ENCODE results near the gene MC2R.

DNA sequence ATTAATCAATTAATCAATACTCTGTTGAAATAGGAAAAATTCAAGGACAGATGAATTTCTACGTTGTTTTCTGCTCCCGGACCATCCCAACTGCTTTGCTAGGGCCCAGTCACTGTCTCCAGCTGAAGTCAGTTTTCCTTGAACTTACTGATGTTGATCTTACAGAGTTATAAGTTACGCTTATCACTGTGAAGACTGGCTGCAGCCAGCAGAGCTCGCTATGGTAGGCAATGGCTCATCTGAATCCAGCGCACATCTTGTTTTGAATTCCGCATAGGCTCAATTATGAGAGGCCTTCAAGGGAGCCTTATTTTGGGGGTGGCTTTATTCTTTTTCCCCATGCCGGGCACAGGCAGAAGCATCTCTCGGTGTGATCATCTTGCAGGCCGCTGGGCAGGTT lies 2.7 kb downstream of the MC2R start:
- TF ChIP-seq CHD4 (IDR thresholded peaks at IDR 0.05) (no peak), POLR2A (IDR thresholded peaks at IDR 0.05; ENCODE audit: low read depth, low read length) (no peak), ELK1 (IDR thresholded peaks at IDR 0.05; ENCODE audit: low read depth, low read length) (no peak), ETV6 (conservative IDR thresholded peaks at IDR 0.05 in 1 of 2, IDR thresholded peaks at IDR 0.05 in 1 of 2; ENCODE audit: borderline replicate concordance in 1 of 2, low read depth in 1 of 2) (no peak), JUND (IDR thresholded peaks at IDR 0.05; ENCODE audit: low read depth, low read length) (no peak), ZNF687 (IDR thresholded peaks at IDR 0.05) (no peak), SIN3A (IDR thresholded peaks at IDR 0.05; ENCODE audit: low read depth, low read length) (no peak), RAD21 (IDR thresholded peaks at IDR 0.05; ENCODE audit: insufficient read depth, low read depth, low read length) (no peak), CEBPB (IDR thresholded peaks at IDR 0.05; ENCODE audit: borderline replicate concordance in 1 of 2, low read depth in 2 of 2, low read length in 2 of 2) (no peak)
- TF ChIP-seq, protein P1, sequence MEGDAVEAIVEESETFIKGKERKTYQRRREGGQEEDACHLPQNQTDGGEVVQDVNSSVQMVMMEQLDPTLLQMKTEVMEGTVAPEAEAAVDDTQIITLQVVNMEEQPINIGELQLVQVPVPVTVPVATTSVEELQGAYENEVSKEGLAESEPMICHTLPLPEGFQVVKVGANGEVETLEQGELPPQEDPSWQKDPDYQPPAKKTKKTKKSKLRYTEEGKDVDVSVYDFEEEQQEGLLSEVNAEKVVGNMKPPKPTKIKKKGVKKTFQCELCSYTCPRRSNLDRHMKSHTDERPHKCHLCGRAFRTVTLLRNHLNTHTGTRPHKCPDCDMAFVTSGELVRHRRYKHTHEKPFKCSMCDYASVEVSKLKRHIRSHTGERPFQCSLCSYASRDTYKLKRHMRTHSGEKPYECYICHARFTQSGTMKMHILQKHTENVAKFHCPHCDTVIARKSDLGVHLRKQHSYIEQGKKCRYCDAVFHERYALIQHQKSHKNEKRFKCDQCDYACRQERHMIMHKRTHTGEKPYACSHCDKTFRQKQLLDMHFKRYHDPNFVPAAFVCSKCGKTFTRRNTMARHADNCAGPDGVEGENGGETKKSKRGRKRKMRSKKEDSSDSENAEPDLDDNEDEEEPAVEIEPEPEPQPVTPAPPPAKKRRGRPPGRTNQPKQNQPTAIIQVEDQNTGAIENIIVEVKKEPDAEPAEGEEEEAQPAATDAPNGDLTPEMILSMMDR (IDR thresholded peaks at IDR 0.05 in 2 of 3, conservative IDR thresholded peaks at IDR 0.05 in 1 of 3; ENCODE audit: control insufficient read depth in 2 of 3, extremely low read depth in 1 of 3, insufficient read depth in 1 of 3, low read depth in 3 of 3, low read length in 3 of 3) = no peak

All from GM12878 (cell line).